Neural crest cell (in vitro differentiated cells): Measurements from ENCODE around the gene CHRNA1. TPM values are rescaled to one million over a fixed set of nuclear protein-coding genes. Genes with fewer than 3 reads are reported as not detected.

Experiments used
- DNase-seq: peaks from one replicate; pipeline ENCODE4 v3.0.0; 2021; ENCODE audit warnings: low read depth, mixed read lengths, low spot score
- H3K27ac Mint-ChIP-seq: one replicate; pipeline ENCODE4 v1.8.0; 2021; ENCODE audit warnings: mild to moderate bottlenecking, mixed read lengths; ENCODE audit not compliant: unreplicated experiment
- H3K27me3 Mint-ChIP-seq: 2 replicates; pipeline ENCODE4 v1.8.0; 2021; ENCODE audit warnings: low read depth, mild to moderate bottlenecking, mixed read lengths
- H3K36me3 Mint-ChIP-seq: 2 replicates; pipeline ENCODE4 v1.8.0; 2021; ENCODE audit warnings: low read depth, mild to moderate bottlenecking, mixed read lengths
- H3K4me1 Mint-ChIP-seq: 2 replicates; pipeline ENCODE4 v1.8.0; 2021; ENCODE audit warnings: mixed read lengths
- H3K4me3 Mint-ChIP-seq: one replicate; pipeline ENCODE4 v1.8.0; 2021; ENCODE audit warnings: mild to moderate bottlenecking, mixed read lengths
- H3K9me3 Mint-ChIP-seq: 2 replicates; pipeline ENCODE4 v1.8.0; 2021; ENCODE audit warnings: mixed read lengths
- long read RNA-seq: library from polyadenylated mRNA; unstranded; transcript quantifications from one replicate; pipeline ENCODE4 v2.0.0, GENCODE V29; 2020
- total RNA-seq: library from RNA; stranded (reverse); gene quantifications from 2 replicates; pipeline ENCODE4 v1.2.1, GENCODE V29; 2021
- TF ChIP-seq, protein P1 (sequence below): fragments of 200-600 bp; sonication (generic); conservative IDR thresholded peaks from 2 replicates; pipeline ENCODE4 v1.5.0; 2021; ENCODE audit warnings: antibody characterized with exemption, mild to moderate bottlenecking

The CHRNA1 gene
- total RNA-seq, result 0.14 TPM in 1 of 2 replicates, not detected in the other
- long read RNA-seq, result 0 reads

DNA sequence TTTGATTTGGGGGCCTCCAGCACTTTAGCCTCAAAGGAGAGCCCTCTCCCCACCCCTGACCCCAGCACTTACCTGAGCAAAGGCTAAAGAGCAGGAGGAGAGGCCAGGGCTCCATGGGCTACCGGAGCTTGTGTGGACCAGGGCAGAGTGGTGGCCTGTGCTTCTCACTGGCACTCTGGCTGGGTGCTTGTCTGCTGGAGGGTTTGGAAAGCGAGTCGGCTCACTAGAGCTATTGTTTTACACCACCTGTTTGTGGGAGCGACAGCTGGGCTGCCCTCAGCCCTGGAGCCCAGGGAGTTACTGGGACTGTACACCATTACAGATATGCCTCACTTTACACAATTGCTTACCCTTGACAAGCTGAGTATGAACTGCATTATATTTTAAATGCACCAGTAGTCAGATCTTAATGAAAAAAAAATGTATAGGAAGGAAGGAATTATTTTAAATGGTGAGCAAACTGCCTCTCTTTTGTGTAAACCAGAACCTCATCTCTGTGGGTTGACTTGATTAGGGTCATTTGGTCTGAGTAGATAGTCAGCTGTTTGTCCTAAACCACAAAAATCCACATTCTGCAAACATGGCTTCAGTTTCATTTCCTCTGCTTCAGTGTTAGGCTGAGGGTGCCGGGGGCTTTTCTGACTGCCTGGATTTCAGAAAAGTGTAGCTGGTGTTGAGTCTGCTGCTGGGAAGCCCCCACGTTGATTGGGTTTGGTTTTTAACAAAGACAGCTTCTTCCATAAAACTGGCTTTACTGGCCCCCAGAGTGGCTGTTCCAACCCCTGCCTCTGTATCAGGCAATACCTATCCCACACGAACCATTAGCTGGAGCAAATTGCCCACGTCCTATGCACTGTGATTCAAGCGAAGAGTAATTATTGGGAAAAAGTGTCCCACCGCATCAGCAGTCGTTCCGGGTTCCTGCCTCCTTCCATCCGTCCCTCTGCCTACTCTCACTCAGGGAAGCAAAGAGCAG is at the start of gene CHRNA1:
Gene CHRNA1, minus strand, starts transcription at position 193 of the 976 bp plus-strand sequence. Its CDS starts 78 bp downstream, at position 115.
- H3K27me3 Mint-ChIP-seq, result no peaks in the 10 kb centered on the region
- no peak within 1 kb of the TSS for H3K27ac Mint-ChIP-seq

GRCh38 chr2:174812037-174812436 is 47.8 kb upstream of the CHRNA1 start:
- Mint-ChIP-seq H3K27me3 (no peaks in the 10 kb centered on the region), H3K4me1 (peaks cover 7% of the 10 kb centered on the region), H3K27ac (no peak overlapping the region), H3K4me3 (no peak overlapping the region), H3K36me3 (peaks cover 2% of the 10 kb centered on the region), H3K9me3 (no peaks in the 10 kb centered on the region)
- DNase-seq, result no peak
- TF ChIP-seq, protein P1, sequence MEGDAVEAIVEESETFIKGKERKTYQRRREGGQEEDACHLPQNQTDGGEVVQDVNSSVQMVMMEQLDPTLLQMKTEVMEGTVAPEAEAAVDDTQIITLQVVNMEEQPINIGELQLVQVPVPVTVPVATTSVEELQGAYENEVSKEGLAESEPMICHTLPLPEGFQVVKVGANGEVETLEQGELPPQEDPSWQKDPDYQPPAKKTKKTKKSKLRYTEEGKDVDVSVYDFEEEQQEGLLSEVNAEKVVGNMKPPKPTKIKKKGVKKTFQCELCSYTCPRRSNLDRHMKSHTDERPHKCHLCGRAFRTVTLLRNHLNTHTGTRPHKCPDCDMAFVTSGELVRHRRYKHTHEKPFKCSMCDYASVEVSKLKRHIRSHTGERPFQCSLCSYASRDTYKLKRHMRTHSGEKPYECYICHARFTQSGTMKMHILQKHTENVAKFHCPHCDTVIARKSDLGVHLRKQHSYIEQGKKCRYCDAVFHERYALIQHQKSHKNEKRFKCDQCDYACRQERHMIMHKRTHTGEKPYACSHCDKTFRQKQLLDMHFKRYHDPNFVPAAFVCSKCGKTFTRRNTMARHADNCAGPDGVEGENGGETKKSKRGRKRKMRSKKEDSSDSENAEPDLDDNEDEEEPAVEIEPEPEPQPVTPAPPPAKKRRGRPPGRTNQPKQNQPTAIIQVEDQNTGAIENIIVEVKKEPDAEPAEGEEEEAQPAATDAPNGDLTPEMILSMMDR, result no peak

More for the DNA sequence above, at the start of gene CHRNA1:
- H3K4me3 Mint-ChIP-seq, result no peak within 1 kb of the TSS
- TF ChIP-seq, protein P1, result no peak
- no peak for DNase-seq
- no peaks in the 10 kb centered on the region for H3K36me3 Mint-ChIP-seq
- peaks cover 25% of the 10 kb centered on the region for H3K4me1 Mint-ChIP-seq
- H3K9me3 Mint-ChIP-seq, result no peaks in the 10 kb centered on the region

GRCh38 chr2:174807931-174808330 is 43.7 kb upstream of the CHRNA1 start:
- Mint-ChIP-seq H3K27ac (no peak overlapping the region), H3K36me3 (peaks cover 17% of the 10 kb centered on the region), H3K9me3 (no peaks in the 10 kb centered on the region), H3K4me3 (no peak overlapping the region), H3K27me3 (no peaks in the 10 kb centered on the region), H3K4me1 (peaks cover 8% of the 10 kb centered on the region)
- TF ChIP-seq, protein P1, result no peak
- DNase-seq, result no peak

- no peak overlapping the region for H3K4me3 Mint-ChIP-seq
- H3K9me3 Mint-ChIP-seq, result no peaks in the 10 kb centered on the region
- TF ChIP-seq, protein P1, result no peak
- peaks cover 8% of the 10 kb centered on the region for H3K4me1 Mint-ChIP-seq
- peaks cover 20% of the 10 kb centered on the region for H3K36me3 Mint-ChIP-seq
- no peak overlapping the region for H3K27ac Mint-ChIP-seq
- H3K27me3 Mint-ChIP-seq, result no peaks in the 10 kb centered on the region
- DNase-seq, result no peak
These were observed 41.5 kb upstream of the CHRNA1 start for GRCh38 chr2:174805803-174806202.

DNA sequence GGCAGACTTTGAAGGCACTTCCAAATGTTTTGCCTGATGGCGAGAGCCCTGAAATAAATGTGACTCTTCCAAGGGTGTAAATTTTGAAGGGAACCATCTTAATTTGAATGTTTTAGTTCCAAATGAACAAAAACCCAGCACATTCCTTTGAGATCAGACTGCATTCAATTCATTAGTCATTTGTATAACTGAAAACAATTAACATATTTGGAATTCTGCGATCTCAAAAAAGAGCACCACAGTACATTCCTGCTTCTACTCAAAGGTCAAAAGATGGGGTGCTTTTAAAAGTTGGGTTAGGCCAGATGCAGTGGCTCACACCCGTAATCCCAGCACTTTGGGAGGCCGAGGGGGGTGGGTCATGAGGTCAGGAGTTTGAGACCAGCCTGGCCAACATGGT is 38.2 kb upstream of the CHRNA1 start:
- H3K27me3 Mint-ChIP-seq, result no peaks in the 10 kb centered on the region
- no peak overlapping the region for H3K4me3 Mint-ChIP-seq
- no peaks in the 10 kb centered on the region for H3K9me3 Mint-ChIP-seq
- H3K27ac Mint-ChIP-seq, result no peak overlapping the region
- peaks cover 8% of the 10 kb centered on the region for H3K4me1 Mint-ChIP-seq
- TF ChIP-seq, protein P1, result no peak
- DNase-seq, result no peak
- peaks cover 32% of the 10 kb centered on the region for H3K36me3 Mint-ChIP-seq
